Measurements from ENCODE around the gene ZBTB20.

ZBTB20 gene

GRCh38 chr3:114332342-114333179, 814.5 kb downstream of the ZBTB20 start:
- peak; percentile 52 for DNase-seq (ENCODE audit: low spot score)

- DNase-seq (ENCODE audit: low spot score), result no peak
Measured at GRCh38 chr3:114331710-114332109, 815.4 kb downstream of the ZBTB20 start.

- DNase-seq (ENCODE audit: low spot score), result no peak
Measured at GRCh38 chr3:114331007-114331406, 816.1 kb downstream of the ZBTB20 start.

GRCh38 chr3:114329823-114330222, 817.3 kb downstream of the ZBTB20 start:
- no peak for DNase-seq (ENCODE audit: low spot score)

- DNase-seq (ENCODE audit: low spot score), result peak; percentile 46
Measured at GRCh38 chr3:114328345-114328744, 818.7 kb downstream of the ZBTB20 start.

GRCh38 chr3:114327665-114328064, 819.4 kb downstream of the ZBTB20 start:
- no peak for DNase-seq (ENCODE audit: low spot score)

- peak; percentile 58 for DNase-seq (ENCODE audit: low spot score)
Measured at GRCh38 chr3:114323546-114324254, 823.4 kb downstream of the ZBTB20 start.

- DNase-seq (ENCODE audit: low spot score), result no peak
Measured at GRCh38 chr3:114320246-114320645, 826.8 kb downstream of the ZBTB20 start.

GRCh38 chr3:114319453-114319852, 827.6 kb downstream of the ZBTB20 start:
- no peak for DNase-seq (ENCODE audit: low spot score)

GRCh38 chr3:114318295-114318694, 828.8 kb downstream of the ZBTB20 start:
- DNase-seq (ENCODE audit: low spot score), result no peak

- DNase-seq (ENCODE audit: low spot score), result no peak
Measured at GRCh38 chr3:114314282-114314681, 832.8 kb downstream of the ZBTB20 start.

GRCh38 chr3:114313426-114313825, 833.7 kb downstream of the ZBTB20 start:
- DNase-seq (ENCODE audit: low spot score), result no peak

- DNase-seq (ENCODE audit: low spot score), result no peak
Measured at GRCh38 chr3:114310695-114311094, 836.4 kb downstream of the ZBTB20 start.

GRCh38 chr3:114308830-114309229, 838.3 kb downstream of the ZBTB20 start:
- peak; percentile 72 for DNase-seq (ENCODE audit: low spot score)

- no peak for DNase-seq (ENCODE audit: low spot score)
Measured at GRCh38 chr3:114308377-114308776, 838.7 kb downstream of the ZBTB20 start.

- no peak for DNase-seq (ENCODE audit: low spot score)
Measured at GRCh38 chr3:114307832-114308231, 839.3 kb downstream of the ZBTB20 start.

GRCh38 chr3:114307222-114307830, 839.8 kb downstream of the ZBTB20 start:
- peak; percentile 63 for DNase-seq (ENCODE audit: low spot score)

- DNase-seq (ENCODE audit: low spot score), result no peak
Measured at GRCh38 chr3:114299941-114300624, 847.0 kb downstream of the ZBTB20 start.

GRCh38 chr3:114299421-114299820, 847.7 kb downstream of the ZBTB20 start:
- peak; percentile 58 for DNase-seq (ENCODE audit: low spot score)

- no peak for DNase-seq (ENCODE audit: low spot score)
Measured at GRCh38 chr3:114295946-114296345, 851.1 kb downstream of the ZBTB20 start.

- DNase-seq (ENCODE audit: low spot score), result peak; percentile 61
Measured at GRCh38 chr3:114294940-114295480, 852.1 kb downstream of the ZBTB20 start.

All from CD4-positive, alpha-beta T cell treated with Interleukin-2 at 100 ng/mL for 4 hours (primary cell).